HepG2 (cell line): ENCODE data around the gene IRF3. TPM values are rescaled to one million over a fixed set of nuclear protein-coding genes. Genes with fewer than 3 reads are reported as not detected.

Source experiments
- AHR ChIP-seq: IDR thresholded peaks from 2 replicates; pipeline ENCODE4 v1.6.1; 2018; ENCODE audit warnings: missing genetic modification reagents, missing compliant biosample characterization
- CEBPB ChIP-seq: IDR thresholded peaks from 2 replicates; pipeline ENCODE4 v1.6.1; 2011; ENCODE audit warnings: low read depth, low read length, improper control_type of control experiment, borderline replicate concordance
- KIAA2018 ChIP-seq: sonication (generic); formaldehyde crosslinking; IDR thresholded peaks from 2 replicates; pipeline ENCODE4 v1.5.0; 2020; ENCODE audit warnings: mild to moderate bottlenecking, missing genetic modification reagents, borderline replicate concordance
- MEIS2 ChIP-seq: sonication (generic); formaldehyde crosslinking; IDR thresholded peaks from 2 replicates; pipeline ENCODE4 v1.9.0; 2021; ENCODE audit warnings: mild to moderate bottlenecking, missing genetic modification reagents
- THAP11 ChIP-seq: IDR thresholded peaks from 2 replicates; pipeline ENCODE4 v1.6.1; 2016; ENCODE audit warnings: missing biosample characterization, missing genetic modification reagents
- ZBTB10 ChIP-seq: sonication (generic); formaldehyde crosslinking; IDR thresholded peaks from 2 replicates; pipeline ENCODE4 v1.4.0; 2020; ENCODE audit warnings: missing genetic modification reagents, borderline replicate concordance
- ZNF784 ChIP-seq: sonication (generic); formaldehyde crosslinking; IDR thresholded peaks from 2 replicates; pipeline ENCODE4 v1.5.1; 2020; ENCODE audit warnings: missing genetic modification reagents, mild to moderate bottlenecking, borderline replicate concordance
- polyA plus RNA-seq, 8 experiments: library from polyadenylated mRNA; depleted of rRNA in 3 of 8; stranded (reverse) in 7 of 8; unstranded in 1 of 8; fragments of >200 nt; fragmentation: Illumina TruSeq in 4 of 8; extraction: Trizol in 4 of 8; gene quantifications; 2 replicates each; pipeline versions ENCODE4 v1.2.1 to v1.2.3, GENCODE V29; 2011 to 2016; ENCODE audit warnings: low read depth in 4 of 8, missing spikeins in 1 of 8, mixed read lengths in 1 of 8; ENCODE audit not compliant: insufficient read depth in 1 of 8
- total RNA-seq, 5 experiments: library from RNA; depleted of rRNA; stranded (reverse); fragments of >200 nt; fragmentation: Illumina TruSeq; extraction: Trizol; gene quantifications; 2 replicates each; pipeline ENCODE4 v1.2.3, GENCODE V29; 2016; ENCODE audit warnings: low read depth in 1 of 5
- TF ChIP-seq, protein P1 (sequence below): sonication (generic); formaldehyde crosslinking; IDR thresholded peaks from 2 replicates; pipeline ENCODE4 v1.5.0; 2020; ENCODE audit warnings: mild to moderate bottlenecking, missing genetic modification reagents
- TF ChIP-seq, protein P2 (sequence below): sonication (generic); formaldehyde crosslinking; IDR thresholded peaks from 2 replicates; pipeline ENCODE4 v1.9.0; 2021; ENCODE audit warnings: missing genetic modification reagents, borderline replicate concordance

Gene IRF3
- total and polyA plus RNA-seq, 2 of the 13 experiments (the other 11 are each of a cell fraction or from before 2014, with no cell fraction given) = 61.9 to 65.5 TPM

GRCh38 chr19:49677231-49677900 lies 11.7 kb upstream of the IRF3 start, which contains the start of gene PRMT1 (continued):
- TF ChIP-seq, protein P1, sequence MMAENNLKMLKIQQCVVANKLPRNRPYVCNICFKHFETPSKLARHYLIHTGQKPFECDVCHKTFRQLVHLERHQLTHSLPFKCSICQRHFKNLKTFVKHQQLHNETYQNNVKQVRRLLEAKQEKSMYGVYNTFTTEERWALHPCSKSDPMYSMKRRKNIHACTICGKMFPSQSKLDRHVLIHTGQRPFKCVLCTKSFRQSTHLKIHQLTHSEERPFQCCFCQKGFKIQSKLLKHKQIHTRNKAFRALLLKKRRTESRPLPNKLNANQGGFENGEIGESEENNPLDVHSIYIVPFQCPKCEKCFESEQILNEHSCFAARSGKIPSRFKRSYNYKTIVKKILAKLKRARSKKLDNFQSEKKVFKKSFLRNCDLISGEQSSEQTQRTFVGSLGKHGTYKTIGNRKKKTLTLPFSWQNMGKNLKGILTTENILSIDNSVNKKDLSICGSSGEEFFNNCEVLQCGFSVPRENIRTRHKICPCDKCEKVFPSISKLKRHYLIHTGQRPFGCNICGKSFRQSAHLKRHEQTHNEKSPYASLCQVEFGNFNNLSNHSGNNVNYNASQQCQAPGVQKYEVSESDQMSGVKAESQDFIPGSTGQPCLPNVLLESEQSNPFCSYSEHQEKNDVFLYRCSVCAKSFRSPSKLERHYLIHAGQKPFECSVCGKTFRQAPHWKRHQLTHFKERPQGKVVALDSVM = no peak
- no peak for TF ChIP-seq ZNF784 (CRISPR knock-in tag)
- TF ChIP-seq AHR = 0 out of 2 replicates have a peak, but pooled peaks have one; percentile 88
- TF ChIP-seq ZBTB10 (CRISPR knock-in tag) = no peak
- 0 out of 2 replicates have a peak, but pooled peaks have one; percentile 62 for TF ChIP-seq MEIS2 (CRISPR knock-in tag)
- no peak for TF ChIP-seq KIAA2018 (CRISPR knock-in tag)
- TF ChIP-seq, protein P2, sequence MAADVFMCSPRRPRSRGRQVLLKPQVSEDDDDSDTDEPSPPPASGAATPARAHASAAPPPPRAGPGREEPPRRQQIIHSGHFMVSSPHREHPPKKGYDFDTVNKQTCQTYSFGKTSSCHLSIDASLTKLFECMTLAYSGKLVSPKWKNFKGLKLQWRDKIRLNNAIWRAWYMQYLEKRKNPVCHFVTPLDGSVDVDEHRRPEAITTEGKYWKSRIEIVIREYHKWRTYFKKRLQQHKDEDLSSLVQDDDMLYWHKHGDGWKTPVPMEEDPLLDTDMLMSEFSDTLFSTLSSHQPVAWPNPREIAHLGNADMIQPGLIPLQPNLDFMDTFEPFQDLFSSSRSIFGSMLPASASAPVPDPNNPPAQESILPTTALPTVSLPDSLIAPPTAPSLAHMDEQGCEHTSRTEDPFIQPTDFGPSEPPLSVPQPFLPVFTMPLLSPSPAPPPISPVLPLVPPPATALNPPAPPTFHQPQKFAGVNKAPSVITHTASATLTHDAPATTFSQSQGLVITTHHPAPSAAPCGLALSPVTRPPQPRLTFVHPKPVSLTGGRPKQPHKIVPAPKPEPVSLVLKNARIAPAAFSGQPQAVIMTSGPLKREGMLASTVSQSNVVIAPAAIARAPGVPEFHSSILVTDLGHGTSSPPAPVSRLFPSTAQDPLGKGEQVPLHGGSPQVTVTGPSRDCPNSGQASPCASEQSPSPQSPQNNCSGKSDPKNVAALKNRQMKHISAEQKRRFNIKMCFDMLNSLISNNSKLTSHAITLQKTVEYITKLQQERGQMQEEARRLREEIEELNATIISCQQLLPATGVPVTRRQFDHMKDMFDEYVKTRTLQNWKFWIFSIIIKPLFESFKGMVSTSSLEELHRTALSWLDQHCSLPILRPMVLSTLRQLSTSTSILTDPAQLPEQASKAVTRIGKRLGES (CRISPR knock-in tag) = no peak
- no peak for TF ChIP-seq CEBPB
- TF ChIP-seq THAP11 (CRISPR knock-in tag) = peak; percentile 54
